HG02970 (cell line): Measurements from ENCODE around the gene RPL26.

Experiments used
- ATAC-seq: cut with Tn5 transposase; IDR thresholded peaks from one replicate; pipeline ENCODE4 v1.9.1; 2021; ENCODE audit warnings: mild to moderate bottlenecking, moderate library complexity, moderate number of reproducible peaks; ENCODE audit not compliant: unreplicated experiment, low FRiP score

RPL26 gene

DNA sequence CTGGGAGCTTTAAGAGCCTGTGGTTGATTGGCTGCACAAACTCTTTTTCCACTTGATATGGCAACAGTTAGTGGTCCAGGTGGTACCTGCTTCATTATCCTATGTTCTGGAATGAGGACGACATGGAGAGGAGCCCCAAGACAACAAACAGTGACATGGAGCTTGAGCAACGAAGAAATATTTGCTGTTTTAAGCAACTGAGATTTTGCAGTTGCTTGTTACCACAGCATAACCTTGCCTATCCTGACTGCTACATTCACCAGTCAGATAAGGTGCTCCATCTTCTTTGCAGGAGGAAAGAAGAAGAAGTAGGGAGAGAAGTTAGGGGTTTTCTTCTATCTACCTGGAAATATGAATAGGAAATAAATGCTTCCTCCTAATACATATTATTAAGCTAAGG is 50.9 kb downstream of the RPL26 start:
- ATAC-seq = no peak
